Measurements from ENCODE around the gene CABLES1. TPM values are rescaled to one million over a fixed set of nuclear protein-coding genes. Genes with fewer than 3 reads are reported as not detected.
"Not testable (repeated sequence)": the region's sequence is repeated elsewhere in the genome, so short reads cannot be mapped to it uniquely, and the experiment has no call there.

Gene CABLES1
- polyA plus RNA-seq, 3 donors: 0.09 to 0.15 TPM; not detected in 1

- H3K9me3 Mint-ChIP-seq: no peaks in the 10 kb centered on the region
- no peaks in the 10 kb centered on the region for H3K36me3 Mint-ChIP-seq
- Histone ChIP-seq H4K20me1 (ENCODE audit: insufficient read depth, low read length) (no peaks in the 10 kb centered on the region), H3K36me3 (replicated peaks in 1 of 2; ENCODE audit: control insufficient read depth in 1 of 2, insufficient read depth in 2 of 2, low read length in 2 of 2) (no peaks in the 10 kb centered on the region), H3K27ac (ENCODE audit: low read depth in 1 of 2, low read length in 2 of 2) (no peak overlapping the region), H3K4me2 (replicated peaks; ENCODE audit: extremely low read depth, low read length, poor library complexity, severe bottlenecking) (no peak overlapping the region), H2AFZ (ENCODE audit: insufficient read depth, low read depth, low read length, poor library complexity, severe bottlenecking) (no peak overlapping the region), H3K9ac (ENCODE audit: insufficient read depth, low read length, poor library complexity, severe bottlenecking) (no peak overlapping the region), H3K4me3 (replicated peaks in 1 of 3; ENCODE audit: low read depth in 2 of 3, low read length in 3 of 3) (no peak overlapping the region), H3K4me1 (ENCODE audit: control insufficient read depth in 1 of 2, insufficient read depth in 2 of 2, low read length in 2 of 2) (no peaks in the 10 kb centered on the region), H3K9me3 (replicated peaks in 1 of 2; ENCODE audit: control insufficient read depth in 1 of 2, insufficient read depth in 1 of 2, low read length in 2 of 2) (no peaks in the 10 kb centered on the region), H3K27me3 (ENCODE audit: control insufficient read depth in 2 of 2, insufficient read depth in 2 of 2, low read length in 2 of 2) (no peaks in the 10 kb centered on the region), H3K79me2 (ENCODE audit: insufficient read depth, low read length) (no peaks in the 10 kb centered on the region)
- peaks cover 0 to 3% (median 3%) of the 10 kb centered on the region in 3 donors for H3K27me3 Mint-ChIP-seq (ENCODE audit: low read depth in 3 of 3)
- H3K4me1 Mint-ChIP-seq: no peaks in the 10 kb centered on the region
- no peak for TF ChIP-seq CTCF (IDR thresholded peaks at IDR 0.05)
- H3K27ac Mint-ChIP-seq: no peak overlapping the region
- WGBS (ENCODE audit: insufficient coverage): 100% methylated on average over 2 of the region's 2 CpGs
- intact Hi-C loops (cut with micrococcal nuclease): loop anchor here in 1 of 2 donors (10.0 kb wide), 1 partner anchor 177 kb away; no protein-coding TSS in a partner anchor
- no peak overlapping the region for H3K4me3 Mint-ChIP-seq
- DNase-seq: no peak
Measured at GRCh38 chr18:23158058-23158457, 22.8 kb downstream of the CABLES1 start.

GRCh38 chr18:23158884-23159283 is 23.6 kb downstream of the CABLES1 start:
- DNase-seq; H3K79me2 ChIP-seq (ENCODE audit: insufficient read depth, low read length); H3K27ac Mint-ChIP-seq; H3K4me3 ChIP-seq (replicated peaks in 1 of 3; ENCODE audit: low read depth in 2 of 3, low read length in 3 of 3); H3K36me3 ChIP-seq (replicated peaks in 1 of 2; ENCODE audit: control insufficient read depth in 1 of 2, insufficient read depth in 2 of 2, low read length in 2 of 2); H3K4me2 ChIP-seq (replicated peaks; ENCODE audit: extremely low read depth, low read length, poor library complexity, severe bottlenecking); H3K4me1 ChIP-seq (ENCODE audit: control insufficient read depth in 1 of 2, insufficient read depth in 2 of 2, low read length in 2 of 2); H2AFZ ChIP-seq (ENCODE audit: insufficient read depth, low read depth, low read length, poor library complexity, severe bottlenecking); H3K4me1 Mint-ChIP-seq; H3K9me3 Mint-ChIP-seq; H4K20me1 ChIP-seq (ENCODE audit: insufficient read depth, low read length); H3K9ac ChIP-seq (ENCODE audit: insufficient read depth, low read length, poor library complexity, severe bottlenecking); H3K27me3 Mint-ChIP-seq (ENCODE audit: low read depth in 3 of 3); H3K4me3 Mint-ChIP-seq; H3K36me3 Mint-ChIP-seq; H3K9me3 ChIP-seq (replicated peaks in 1 of 2; ENCODE audit: control insufficient read depth in 1 of 2, insufficient read depth in 1 of 2, low read length in 2 of 2); H3K27ac ChIP-seq (ENCODE audit: low read depth in 1 of 2, low read length in 2 of 2); H3K27me3 ChIP-seq (ENCODE audit: control insufficient read depth in 2 of 2, insufficient read depth in 2 of 2, low read length in 2 of 2): not testable (repeated sequence)
- 97% methylated on average over 13 of the region's 14 CpGs for WGBS (ENCODE audit: insufficient coverage)
- intact Hi-C loops (cut with micrococcal nuclease): loop anchor here in 1 of 2 donors (10.0 kb wide), 1 partner anchor 176 kb away; no protein-coding TSS in a partner anchor
